HG03575 (cell line): ENCODE measurements around the gene PRKN.

Experiments
- ATAC-seq: cut with Tn5 transposase; IDR thresholded peaks from one replicate; pipeline ENCODE4 v1.9.1; 2021; ENCODE audit not compliant: unreplicated experiment, insufficient number of reproducible peaks, low FRiP score; ENCODE audit errors: extremely low read depth

PRKN gene

DNA sequence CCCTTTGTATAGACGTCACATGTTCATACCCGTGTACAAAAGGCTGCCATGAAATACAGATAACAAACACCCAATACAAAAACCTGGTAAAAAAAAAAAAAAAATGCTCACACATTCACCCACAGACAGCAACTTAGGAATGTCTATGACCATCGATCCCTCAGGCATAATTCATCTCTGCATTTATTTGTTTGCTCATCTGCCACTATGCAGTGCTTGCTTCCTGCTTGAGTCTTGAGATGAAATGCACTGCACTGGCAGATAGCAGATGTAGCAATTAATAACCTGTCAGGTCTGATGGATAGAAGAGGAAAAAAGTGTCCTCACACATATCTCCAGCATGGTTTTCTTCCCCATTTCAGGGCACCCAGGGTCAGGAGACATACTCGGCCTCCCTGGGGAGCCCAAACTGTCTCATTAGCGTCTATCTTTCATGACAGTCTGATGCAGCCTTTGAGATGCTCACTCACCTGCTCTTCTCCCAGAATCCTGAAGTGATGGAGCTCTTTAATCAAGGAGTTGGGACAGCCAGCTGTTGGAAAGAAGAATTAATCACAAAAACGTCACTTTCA, 1158.6 kb downstream of the PRKN start:
- no peak for ATAC-seq

DNA sequence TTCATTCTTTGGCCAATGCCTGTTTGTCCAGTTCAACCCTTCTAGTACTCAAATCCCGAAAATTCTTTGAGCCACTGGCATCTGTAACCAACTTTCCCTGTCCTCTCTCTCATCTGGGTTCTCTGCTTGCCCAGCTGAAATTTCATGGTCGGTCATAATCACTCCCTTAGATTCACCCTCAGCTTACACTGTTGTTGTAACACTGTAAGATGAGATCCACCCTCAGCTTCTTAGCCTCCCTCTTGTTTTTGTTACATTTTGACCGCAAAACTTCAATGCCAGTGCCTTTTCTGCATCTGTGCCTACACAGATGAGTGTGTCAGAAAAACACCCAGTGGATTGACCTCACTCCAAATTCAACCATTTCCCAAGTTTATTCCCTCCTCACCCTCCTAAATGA, 1162.6 kb downstream of the PRKN start:
- no peak for ATAC-seq

DNA sequence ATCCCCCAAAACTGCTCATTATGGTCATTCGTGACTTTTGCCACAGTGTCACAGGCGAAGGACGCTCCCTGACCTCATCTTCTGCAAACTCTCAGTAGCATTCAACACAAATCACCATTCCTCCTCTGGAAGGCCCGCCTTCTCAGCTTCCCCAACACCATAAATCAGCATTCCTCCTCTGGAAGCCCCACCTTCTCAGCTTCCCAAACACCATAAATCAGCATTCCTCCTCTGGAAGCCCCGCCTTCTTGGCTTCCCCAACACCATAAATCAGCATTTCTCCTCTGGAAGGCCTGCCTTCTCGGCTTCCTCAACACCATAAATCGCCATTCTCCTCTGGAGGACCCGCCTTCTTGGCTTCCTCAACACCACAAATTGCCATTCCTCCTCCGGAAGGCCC, 1165.7 kb downstream of the PRKN start:
- no peak for ATAC-seq

DNA sequence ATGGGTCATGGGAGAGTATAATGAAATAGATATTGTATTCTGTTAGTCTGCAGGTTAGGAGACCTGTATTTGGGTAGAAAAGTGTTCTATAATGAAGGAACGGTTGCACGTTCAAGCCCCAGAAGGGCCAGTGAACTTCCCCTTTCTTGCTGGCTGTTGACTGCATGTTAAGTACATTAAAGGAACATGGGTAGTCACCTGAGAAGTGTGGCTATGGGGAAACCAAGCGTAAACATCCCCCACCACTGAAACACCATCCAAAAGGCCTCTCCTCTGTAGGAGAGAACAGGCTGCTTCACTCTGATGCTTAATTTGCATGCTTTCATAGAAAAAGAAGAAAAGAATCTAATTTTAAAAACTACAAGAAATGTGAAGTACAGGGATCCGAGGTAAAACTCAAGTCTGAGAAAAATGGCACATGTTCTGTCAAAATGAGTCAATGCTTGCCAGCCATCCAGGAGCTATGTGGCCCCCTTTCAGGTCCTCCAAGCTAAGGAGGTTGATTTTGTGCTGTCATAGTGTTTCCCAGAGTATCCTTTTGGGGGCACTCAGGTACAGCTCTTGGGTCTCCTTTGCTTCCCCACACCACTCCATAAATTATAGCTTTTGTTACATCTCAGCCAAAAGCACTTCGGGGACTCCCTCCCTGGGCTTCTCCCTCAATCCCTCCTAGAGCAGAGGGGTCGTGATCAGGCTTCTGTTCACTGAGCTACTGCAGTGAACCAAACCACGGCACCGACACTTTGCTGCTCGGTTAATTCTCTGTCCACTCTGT, 1170.0 kb downstream of the PRKN start:
- ATAC-seq = no peak

DNA sequence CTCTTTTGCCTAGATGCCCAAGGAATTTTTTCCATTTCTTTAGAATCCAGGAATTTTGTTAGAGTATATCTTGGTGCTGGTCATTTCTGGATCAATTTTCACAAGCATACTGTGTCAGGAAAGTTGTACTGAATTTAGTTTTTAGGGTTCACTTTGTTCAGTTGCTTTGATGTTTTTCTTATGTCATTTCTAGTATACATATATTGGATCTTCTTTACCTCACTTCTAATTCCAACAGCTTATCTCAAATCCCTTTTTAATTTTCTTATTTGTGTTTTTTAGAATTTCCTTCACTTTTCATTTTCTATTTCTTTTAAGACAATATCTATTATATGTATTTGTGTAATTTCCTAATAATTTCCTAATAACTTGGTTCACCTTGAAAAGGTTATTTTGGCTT, 1172.7 kb downstream of the PRKN start:
- no peak for ATAC-seq

DNA sequence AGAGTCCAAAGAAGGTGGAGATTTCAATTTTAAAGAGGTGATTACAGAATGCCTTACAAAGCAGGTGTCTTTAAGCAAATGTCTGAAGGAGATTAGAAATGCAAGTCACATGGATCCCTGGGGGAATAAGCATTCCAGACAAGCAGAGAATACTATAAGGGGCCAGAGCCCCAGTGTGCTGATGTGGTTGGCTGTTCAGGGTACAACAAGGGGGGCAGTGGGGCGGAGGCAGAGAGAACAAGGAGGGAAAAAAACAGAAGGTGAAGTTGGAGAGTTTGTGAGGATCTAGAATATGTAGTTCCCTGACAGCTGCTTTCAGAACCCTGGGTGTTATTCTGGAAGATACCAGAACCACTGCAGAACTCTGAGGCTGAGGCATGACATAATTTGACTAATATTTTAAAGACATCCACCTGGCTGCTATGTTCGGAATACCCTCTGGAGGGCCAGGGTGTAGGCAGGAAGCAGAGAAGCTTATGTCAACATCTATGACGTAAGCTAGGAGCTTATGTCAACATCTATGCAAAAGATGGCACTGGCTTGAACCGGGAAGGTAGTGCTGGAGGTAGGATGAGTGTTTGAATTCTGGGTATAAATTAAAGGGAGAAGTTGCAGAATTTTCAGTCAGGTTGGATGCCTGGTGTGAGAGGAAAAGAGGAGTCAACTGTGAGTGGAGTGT, 1177.5 kb downstream of the PRKN start:
- no peak for ATAC-seq

DNA sequence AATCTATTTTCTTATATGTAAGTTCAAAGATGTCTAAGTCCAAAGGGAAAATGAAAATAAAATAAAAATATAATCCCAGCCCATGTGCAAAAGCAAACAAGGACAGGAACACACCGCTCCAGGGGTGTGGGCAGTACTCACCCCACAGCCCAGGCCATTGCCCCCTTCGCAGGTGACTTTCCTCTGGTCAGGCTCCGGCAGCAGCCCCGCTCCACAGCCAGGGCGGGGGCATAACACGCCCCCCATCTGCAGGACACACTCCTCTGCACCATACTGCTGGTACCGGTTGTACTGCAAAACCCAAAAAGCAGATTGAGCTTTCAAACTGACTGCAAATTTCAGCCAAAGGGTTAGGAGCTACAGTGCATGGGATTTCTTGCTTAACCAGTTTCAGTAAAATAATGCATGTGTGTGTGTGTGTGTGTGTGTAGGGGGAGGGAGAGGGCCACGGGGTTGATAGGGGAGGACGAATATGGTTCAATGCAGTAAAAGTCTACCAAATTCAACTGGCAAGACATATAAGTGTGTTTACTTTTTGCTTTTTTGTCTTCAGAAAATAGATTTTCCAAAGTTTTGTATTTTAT, 1178.8 kb downstream of the PRKN start:
- no peak for ATAC-seq

DNA sequence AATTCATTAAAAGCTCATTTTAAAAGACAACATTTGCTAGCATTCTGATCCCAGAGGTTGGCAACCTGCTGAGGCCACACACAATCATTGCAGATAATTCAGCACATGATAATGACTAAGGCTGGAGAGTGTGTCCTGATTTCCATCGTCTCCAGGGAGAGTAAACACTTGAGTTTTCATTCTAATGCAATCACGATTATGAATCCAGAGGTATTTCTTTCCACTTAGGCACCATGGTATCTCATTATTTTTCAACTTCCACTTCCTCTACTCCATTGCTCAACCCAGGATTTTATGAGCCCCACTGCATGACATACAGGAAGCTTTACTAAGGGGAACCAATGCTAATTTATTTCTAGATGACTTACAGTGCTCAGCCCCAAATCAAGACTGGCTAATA, 1179.9 kb downstream of the PRKN start:
- ATAC-seq = no peak

DNA sequence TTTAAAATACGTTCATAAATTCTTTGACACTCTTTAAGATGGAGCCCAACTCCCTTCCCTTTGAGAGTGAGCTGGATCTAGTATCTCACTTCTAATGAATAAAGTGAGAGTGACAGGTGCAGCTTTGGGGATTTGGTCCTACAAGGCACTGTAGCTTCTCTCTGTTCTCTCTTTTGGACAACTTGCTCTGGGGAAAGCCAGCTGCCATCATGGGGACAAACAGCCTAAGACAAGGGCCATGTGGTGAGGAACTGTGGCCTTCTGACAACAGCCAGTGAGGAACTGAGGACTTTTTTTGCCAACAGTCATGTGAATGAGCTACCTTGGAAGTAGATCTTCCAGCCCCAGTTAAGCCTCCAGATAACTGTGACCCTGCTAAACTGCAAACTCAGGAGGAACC, 1180.9 kb downstream of the PRKN start:
- no peak for ATAC-seq

DNA sequence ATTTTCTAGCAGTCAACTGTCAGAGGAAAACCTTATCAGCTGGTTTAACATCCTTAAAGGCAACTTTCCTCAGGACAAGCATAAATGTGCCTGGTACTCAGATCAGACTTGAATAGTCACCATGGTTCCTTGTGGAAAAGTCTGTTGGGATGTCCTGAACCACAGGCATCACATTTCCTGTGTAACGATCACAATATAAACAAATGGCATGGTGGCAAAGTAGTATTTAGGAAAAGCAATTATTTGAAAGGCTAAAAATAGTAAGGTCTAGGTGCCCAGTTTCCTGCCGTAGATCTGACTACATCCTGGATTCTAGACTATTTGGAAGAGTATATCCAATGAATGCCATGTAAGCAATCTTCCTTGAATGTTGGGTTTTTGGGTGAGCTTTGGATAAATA, 1181.8 kb downstream of the PRKN start:
- ATAC-seq = no peak

DNA sequence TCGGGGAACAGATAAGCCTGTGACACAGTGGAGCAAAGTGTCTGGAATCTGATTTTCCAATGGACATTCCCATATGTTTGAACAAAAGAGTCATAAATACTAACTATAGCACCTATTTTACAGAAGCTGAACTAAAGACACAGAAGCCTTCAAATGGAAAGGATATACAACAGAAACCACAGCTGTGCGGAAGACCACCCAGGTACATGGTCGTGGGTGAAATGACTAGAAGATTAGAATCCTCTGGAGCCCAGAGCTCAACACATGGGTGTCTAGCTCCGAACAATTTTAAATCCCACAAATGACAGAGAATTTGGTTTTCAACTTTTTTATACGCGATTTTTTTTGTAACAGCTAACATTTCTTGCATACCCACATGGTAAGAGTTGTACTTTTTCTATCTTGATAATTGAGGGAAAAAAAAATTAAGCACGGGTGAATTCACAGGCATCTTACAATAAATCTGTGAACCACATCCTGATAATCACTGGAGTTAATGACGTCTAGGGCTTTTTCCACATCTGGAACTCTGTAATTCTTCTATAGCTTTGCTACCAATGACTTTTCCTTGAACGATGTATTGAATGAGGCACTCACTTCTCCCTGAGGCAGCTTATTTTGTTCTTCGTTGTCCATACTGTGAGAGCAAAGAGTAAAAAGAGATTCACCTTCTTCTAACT, 1182.6 kb downstream of the PRKN start:
- ATAC-seq = no peak

DNA sequence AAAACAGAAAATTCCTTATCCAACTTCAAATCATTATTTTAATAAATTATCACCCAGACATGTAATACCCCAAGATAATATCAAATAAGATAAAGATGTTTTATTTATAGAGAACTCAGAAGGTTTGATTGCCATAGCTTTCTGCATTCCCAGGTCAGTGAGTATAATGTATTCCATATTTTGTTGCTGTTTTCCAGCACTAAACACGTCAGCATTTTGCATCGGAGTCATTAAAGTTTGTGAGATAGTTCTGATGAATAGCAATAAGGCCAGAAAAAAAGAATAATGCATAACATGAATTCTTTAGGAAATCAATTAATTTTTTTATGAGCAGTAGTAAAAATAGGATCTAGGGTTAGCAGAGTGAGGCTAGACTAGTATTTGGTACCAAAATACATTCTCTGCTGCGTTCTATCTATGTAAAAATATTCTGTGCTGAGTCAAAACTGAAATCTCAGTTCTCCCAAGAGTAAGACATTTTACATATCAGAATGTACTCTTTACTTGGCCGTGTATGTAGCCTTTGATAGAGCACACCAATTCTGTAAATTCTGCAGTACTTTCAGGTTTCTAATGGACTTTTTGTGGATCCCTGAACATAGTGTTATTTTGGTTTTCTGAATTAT, 1183.8 kb downstream of the PRKN start:
- ATAC-seq = peak; percentile 91

DNA sequence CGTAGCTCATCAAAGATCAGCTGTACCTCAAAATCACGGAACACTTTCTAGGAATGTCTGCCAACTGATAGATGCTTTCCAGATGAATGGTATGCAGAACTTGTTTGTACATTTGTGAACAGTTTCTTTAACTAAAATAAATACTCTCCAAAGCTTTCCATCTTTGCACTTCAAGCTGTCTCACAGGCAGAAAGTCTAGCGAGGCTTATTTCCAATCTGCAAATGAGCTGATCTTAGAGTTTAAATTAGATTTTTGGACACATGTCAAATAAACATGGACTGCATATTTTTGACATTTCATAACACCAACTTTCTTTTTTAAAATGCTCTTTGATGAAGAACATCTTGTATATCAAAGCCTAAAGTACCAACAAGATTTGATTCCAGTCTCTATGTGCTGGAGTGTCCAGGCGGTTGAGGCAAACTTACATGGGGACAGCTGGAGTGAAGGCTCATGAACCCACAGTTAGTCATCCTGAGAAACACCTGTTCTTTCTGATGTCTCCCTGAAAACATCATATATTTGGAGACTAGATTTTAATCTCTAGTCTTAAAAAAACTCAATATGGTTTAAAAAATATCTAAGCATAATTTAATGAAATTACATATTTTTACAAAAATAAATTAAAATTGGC, 1185.1 kb downstream of the PRKN start:
- no peak for ATAC-seq

DNA sequence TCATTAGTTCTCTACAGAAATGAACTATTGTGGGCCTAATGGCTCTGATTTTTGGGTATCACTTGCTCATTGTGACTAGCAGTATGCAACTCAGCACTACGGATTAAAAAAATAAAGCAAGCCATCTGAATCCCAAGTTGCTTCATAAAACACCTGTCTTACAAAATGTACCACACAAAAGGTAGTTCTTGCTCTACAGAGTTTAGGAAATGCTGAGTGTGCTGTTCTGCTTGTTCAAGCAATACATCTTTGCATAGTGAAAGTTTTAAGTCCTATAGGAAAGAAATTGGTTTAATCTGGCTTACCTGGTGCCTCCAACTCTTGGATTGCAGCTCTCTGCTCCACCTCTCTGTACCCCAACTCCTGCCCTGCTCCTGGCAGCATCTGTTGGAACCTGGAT, 1187.0 kb downstream of the PRKN start:
- no peak for ATAC-seq

DNA sequence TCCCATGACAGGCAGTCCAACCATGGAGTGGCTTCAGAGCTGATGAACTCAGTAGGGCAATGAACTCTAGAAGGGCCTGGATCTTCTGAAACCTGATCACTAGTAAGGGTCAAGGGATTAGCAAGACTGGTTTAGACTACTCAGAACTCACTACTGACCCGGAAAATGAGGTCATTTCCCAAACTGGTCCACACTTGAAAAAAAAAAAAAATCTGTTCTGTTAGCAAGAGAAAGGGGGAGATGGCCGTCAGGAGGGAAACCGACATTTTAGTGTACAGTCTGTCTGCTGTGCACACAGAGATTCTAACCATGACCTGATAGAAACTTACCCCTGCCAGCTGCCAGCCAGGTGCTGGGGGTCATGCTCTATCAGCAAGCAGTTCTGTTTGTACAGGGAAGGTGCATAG, 1191.3 kb downstream of the PRKN start:
- ATAC-seq = no peak

DNA sequence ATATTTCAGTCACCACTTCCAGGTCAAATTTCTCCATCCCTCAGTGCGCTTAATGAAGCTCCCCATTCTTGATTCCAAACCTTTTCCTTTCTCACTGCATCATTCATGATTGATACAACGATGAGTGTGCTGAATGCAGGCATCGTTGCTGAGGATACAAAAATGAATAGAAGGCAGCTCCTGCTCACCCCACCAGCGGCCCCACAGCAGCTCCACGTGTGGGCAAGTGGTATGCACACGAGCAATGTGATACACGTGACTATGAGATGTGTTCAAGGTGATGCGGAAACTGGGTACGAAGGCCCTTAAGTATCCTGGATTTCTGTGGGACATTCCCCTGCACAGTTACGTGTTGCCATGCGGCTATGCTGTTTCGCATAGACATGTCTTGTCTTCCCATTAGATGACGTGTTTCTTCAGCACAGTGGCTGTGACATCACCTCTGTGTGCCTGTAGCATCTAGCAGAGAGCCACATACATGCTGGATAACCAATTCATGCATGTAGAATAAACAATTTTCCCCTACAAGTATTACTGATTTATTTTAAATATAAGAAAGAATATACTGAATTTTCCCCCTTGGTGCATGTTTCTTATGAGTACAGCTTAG, 1193.2 kb downstream of the PRKN start:
- no peak for ATAC-seq

DNA sequence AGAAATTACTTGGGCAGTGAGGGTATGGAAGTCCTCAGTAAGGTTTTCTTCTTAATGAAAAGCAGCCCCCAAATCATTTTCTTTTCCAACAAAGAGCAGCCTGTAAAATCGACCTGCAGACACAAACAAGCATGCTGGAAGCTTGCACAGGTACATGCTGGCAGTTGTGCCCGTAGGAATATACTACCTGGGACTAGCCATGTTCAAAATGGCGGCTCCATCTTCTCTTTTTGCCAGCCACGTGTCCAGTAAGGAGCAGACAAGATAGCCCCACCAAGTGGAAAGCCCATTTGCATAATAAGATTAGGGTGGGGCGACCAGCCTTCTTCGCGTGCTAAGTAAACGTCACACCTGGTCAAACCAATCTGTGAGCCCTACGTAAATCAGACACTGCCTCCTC, 1194.3 kb downstream of the PRKN start:
- ATAC-seq = no peak

DNA sequence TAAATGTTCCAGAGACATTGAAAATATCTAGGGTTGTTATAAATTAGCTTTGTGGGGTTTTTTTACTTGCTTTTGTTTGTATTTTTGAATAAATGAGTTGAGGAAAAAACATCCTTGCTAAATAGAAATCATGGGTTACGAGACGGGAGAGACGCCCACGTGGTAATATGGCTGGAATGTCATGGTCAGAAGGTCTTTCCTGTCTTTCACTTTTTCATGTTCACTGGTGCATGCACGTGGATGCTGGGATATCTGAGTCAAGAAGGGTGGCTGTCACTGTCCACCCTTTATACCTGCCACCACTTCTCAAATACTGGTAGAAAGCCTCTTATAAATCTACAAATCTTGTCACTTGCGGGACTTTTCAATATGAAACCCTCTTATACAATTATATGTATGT, 1195.0 kb downstream of the PRKN start:
- no peak for ATAC-seq
